Adrenal gland (tissue), 12 donors: ENCODE results near the gene GATAD2B. TPM values are rescaled to one million over a fixed set of nuclear protein-coding genes. Genes with fewer than 3 reads are reported as not detected.

Source experiments
- DNase-seq, 7 donors: peaks; one replicate each; pipeline ENCODE4 v3.0.0-alpha.2; 2019 to 2020
- H3K27ac ChIP-seq, 5 donors: fragments of 200-600 bp; sonication (generic) in 4 of 5; 1 replicate in 3 of 5; 2 replicates in 2 of 5; pipeline versions ENCODE4 v1.5.1 to v1.8.0; 2016 to 2020; ENCODE audit warnings: mild to moderate bottlenecking in 1 of 5
- H3K27me3 ChIP-seq: fragments of 200-600 bp; 2 replicates; pipeline ENCODE4 v1.8.0; 2021
- H3K36me3 ChIP-seq, 2 donors: fragments of 200-600 bp; replicated peaks in 1 of 2; 1 replicate in 1 of 2; 2 replicates in 1 of 2; pipeline versions ENCODE4 v1.5.1 to v1.8.0; 2018 to 2022
- H3K4me1 ChIP-seq, 2 donors: fragments of 200-600 bp; replicated peaks in 1 of 2; 1 replicate in 1 of 2; 2 replicates in 1 of 2; pipeline versions ENCODE4 v1.5.1 to v1.8.0; 2018 to 2021
- H3K4me3 ChIP-seq, 4 donors: fragments of 200-600 bp; sonication (generic) in 3 of 4; one replicate each; pipeline ENCODE4 v1.5.1; 2016 to 2018
- H3K9me3 ChIP-seq, 3 donors: fragments of 200-600 bp; sonication (generic) in 1 of 3; replicated peaks in 1 of 3; 1 replicate in 2 of 3; 2 replicates in 1 of 3; pipeline versions ENCODE4 v1.5.1 to v1.8.0; 2016 to 2021
- POLR2A ChIP-seq, 2 donors: fragments of 450-650 bp; IDR thresholded peaks; one replicate each; pipeline ENCODE4 v1.6.1; 2017; ENCODE audit warnings: antibody characterized with exemption in 2 of 2, mild to moderate bottlenecking in 2 of 2, moderate library complexity in 1 of 2
- WGBS, 4 donors: extraction: QIAGEN DNeasy Blood & Tissue Kit in 2 of 4; methylation state at CpG; one replicate each; pipeline versions ENCODE4 v1.1.5 to v1.1.7; 2013 to 2017; 5-methylcytosine and 5-hydroxymethylcytosine counted together
- intact Hi-C, 2 donors: fragments of 100-400 bp; cut with DNase I; formaldehyde crosslinking; loops; one replicate each; pipeline versions ENCODE4 v1.14.1 to v1.15.0; 2022 to 2023
- polyA plus RNA-seq, 3 donors: library from polyadenylated mRNA; stranded (reverse); fragments of 200-250 nt in 2 of 3; fragments of 350-450 nt in 1 of 3; fragmentation: Illumina TruSeq in 1 of 3; extraction: RNeasy Lipid Tissue Mini Kit (QIAGEN cat#74804) in 1 of 3; gene quantifications; one replicate each; pipeline ENCODE4 v1.2.3, GENCODE V29; 2013 to 2014
- total RNA-seq, 9 donors: library from RNA; depleted of rRNA in 4 of 9; stranded (reverse); fragments of >200 nt in 4 of 9; fragments of 120-200 nt in 1 of 9; fragmentation: NEBNext Ultra II Directional in 1 of 9; extraction: Animal tissue kit (Norgen Biotek cat#: 25700) in 1 of 9; gene quantifications; one replicate each; pipeline versions ENCODE4 v1.1.0 to v1.2.4, GENCODE V29; 2013 to 2023
- TF ChIP-seq, protein P1 (sequence below), 6 experiments: fragments of 450-650 bp in 4 of 6; fragments of 200-600 bp in 2 of 6; sonication (generic) in 1 of 6; IDR thresholded peaks; 1 replicate in 5 of 6; 2 replicates in 1 of 6; pipeline versions ENCODE4 v1.5.1 to v1.8.0; 2016 to 2021; ENCODE audit warnings: antibody characterized with exemption in 6 of 6, mild to moderate bottlenecking in 2 of 6, moderate library complexity in 1 of 6
- donor health status: healthy with polysubstance abuse.
- donor health status: Bipolar disorder and iron deficiency.
- donor health status: DM: yes; HTN: yes; CAD: no.
- donor health status: DM: no; HTN: no; CAD: no.
- donor health status: DM: no; HTN: no; CAD: no.
- donor health status: DM: yes; HTN: yes; CAD: no.

Gene GATAD2B
- total and polyA plus RNA-seq, 12 donors: 3.0 to 43.3 (median 16.6) TPM

- peak in 5 of 7 donors; percentile 35 to 62 (median 49) for DNase-seq
- 0 to 1% (median 1%) methylated on average over 44 to 74 of the region's 86 CpGs for WGBS, 4 donors
- Histone ChIP-seq H3K36me3 (no peaks in the 10 kb centered on the region), H3K4me1 (peaks cover 23 to 41% of the 10 kb centered on the region in 2 donors), H3K27me3 (no peaks in the 10 kb centered on the region), H3K9me3 (no peaks in the 10 kb centered on the region), H3K27ac (peak overlapping the region in 4 of 5 donors; percentile 67 to 92 (median 80)), H3K4me3 (peak overlapping the region in 3 of 4 donors; percentile 42 to 93 (median 69))
- intact Hi-C loops: loop anchor here in 1 of 2 donors (5.0 kb wide), 1 partner anchor 100 kb away; no protein-coding TSS in a partner anchor
- TF ChIP-seq, protein P1, sequence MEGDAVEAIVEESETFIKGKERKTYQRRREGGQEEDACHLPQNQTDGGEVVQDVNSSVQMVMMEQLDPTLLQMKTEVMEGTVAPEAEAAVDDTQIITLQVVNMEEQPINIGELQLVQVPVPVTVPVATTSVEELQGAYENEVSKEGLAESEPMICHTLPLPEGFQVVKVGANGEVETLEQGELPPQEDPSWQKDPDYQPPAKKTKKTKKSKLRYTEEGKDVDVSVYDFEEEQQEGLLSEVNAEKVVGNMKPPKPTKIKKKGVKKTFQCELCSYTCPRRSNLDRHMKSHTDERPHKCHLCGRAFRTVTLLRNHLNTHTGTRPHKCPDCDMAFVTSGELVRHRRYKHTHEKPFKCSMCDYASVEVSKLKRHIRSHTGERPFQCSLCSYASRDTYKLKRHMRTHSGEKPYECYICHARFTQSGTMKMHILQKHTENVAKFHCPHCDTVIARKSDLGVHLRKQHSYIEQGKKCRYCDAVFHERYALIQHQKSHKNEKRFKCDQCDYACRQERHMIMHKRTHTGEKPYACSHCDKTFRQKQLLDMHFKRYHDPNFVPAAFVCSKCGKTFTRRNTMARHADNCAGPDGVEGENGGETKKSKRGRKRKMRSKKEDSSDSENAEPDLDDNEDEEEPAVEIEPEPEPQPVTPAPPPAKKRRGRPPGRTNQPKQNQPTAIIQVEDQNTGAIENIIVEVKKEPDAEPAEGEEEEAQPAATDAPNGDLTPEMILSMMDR (IDR thresholded peaks at IDR 0.05): peak in 1 of 6 experiments; percentile 10
- peak in 1 of 2 donors; percentile 43 for TF ChIP-seq POLR2A (IDR thresholded peaks at IDR 0.05)
Measured at GRCh38 chr1:153922076-153922971, 448 bp downstream of the GATAD2B start.

DNA sequence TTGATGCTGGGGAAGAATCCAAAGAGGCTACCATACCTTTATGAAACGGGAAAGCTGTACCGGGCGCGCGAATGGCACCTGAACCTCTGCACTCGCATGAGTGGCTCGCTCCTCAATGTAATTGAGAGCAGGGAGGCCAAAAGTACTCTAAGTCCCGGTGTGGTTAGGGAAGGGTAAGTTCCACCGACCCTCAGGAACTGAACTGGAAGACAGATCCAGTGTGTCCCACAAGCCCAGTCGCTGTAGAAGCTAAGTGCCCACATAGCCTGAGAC, 1.0 kb downstream of the GATAD2B start:
- peaks cover 23 to 41% of the 10 kb centered on the region in 2 donors for H3K4me1 ChIP-seq
- H3K36me3 ChIP-seq: no peaks in the 10 kb centered on the region
- H3K27ac ChIP-seq: peak overlapping the region in 3 of 5 donors; percentile 78 to 92 (median 83)
- intact Hi-C loops: loop anchor here in 1 of 2 donors (5.0 kb wide), 1 partner anchor 99 kb away; no protein-coding TSS in a partner anchor
- H3K27me3 ChIP-seq: no peaks in the 10 kb centered on the region
- H3K9me3 ChIP-seq: no peaks in the 10 kb centered on the region
- 2 to 5% (median 3%) methylated on average over 10 of the region's 10 CpGs for WGBS, 4 donors
- DNase-seq: peak in 1 of 7 donors; percentile 55
- TF ChIP-seq POLR2A (IDR thresholded peaks at IDR 0.05): no peak
- TF ChIP-seq, protein P1 (IDR thresholded peaks at IDR 0.05): no peak
- H3K4me3 ChIP-seq: peak overlapping the region in 2 of 4 donors; percentile 42 to 93

- TF ChIP-seq POLR2A (IDR thresholded peaks at IDR 0.05): no peak
- TF ChIP-seq, protein P1 (IDR thresholded peaks at IDR 0.05): no peak
- WGBS, 4 donors: 19 to 26% (median 22%) methylated on average over 3 of the region's 3 CpGs
- Histone ChIP-seq H3K9me3 (no peaks in the 10 kb centered on the region), H3K4me3 (peak overlapping the region in 2 of 4 donors; percentile 42 to 93), H3K27ac (peak overlapping the region in 2 of 5 donors; percentile 83 to 92), H3K27me3 (no peaks in the 10 kb centered on the region), H3K4me1 (peaks cover 23 to 41% of the 10 kb centered on the region in 2 donors), H3K36me3 (peaks cover 0 to under 1% of the 10 kb centered on the region in 2 donors)
- intact Hi-C loops: loop anchor here in 1 of 2 donors (5.0 kb wide), 1 partner anchor 99 kb away; no protein-coding TSS in a partner anchor
- DNase-seq: no peak
Measured at GRCh38 chr1:153921080-153921802, 1.5 kb downstream of the GATAD2B start.
